ENCODE measurements around the gene MFNG.

DNA sequence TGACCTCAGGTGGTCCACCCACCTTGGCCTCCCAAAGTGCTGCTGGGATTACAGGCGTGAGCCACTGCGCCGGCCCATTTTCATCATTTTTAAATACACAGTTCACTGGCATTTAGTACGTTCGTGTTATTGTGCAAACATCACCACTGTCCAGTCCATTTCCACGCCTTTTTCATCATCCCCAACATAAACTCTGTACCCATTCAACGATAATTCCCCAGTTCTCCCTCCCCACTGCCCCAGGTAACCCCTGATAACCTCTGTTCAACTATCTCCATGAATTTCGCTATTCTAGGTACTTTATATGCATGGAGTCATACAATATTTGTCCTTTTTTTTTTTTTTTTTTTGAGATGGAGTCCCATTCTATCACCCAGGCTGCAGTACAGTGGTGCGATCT lies 40.7 kb downstream of the MFNG start:
- TF ChIP-seq POLR2A (IDR thresholded peaks at IDR 0.05) (no peak), POLR2AphosphoS5 (IDR thresholded peaks at IDR 0.05) (no peak)
- TF ChIP-seq, protein P1, sequence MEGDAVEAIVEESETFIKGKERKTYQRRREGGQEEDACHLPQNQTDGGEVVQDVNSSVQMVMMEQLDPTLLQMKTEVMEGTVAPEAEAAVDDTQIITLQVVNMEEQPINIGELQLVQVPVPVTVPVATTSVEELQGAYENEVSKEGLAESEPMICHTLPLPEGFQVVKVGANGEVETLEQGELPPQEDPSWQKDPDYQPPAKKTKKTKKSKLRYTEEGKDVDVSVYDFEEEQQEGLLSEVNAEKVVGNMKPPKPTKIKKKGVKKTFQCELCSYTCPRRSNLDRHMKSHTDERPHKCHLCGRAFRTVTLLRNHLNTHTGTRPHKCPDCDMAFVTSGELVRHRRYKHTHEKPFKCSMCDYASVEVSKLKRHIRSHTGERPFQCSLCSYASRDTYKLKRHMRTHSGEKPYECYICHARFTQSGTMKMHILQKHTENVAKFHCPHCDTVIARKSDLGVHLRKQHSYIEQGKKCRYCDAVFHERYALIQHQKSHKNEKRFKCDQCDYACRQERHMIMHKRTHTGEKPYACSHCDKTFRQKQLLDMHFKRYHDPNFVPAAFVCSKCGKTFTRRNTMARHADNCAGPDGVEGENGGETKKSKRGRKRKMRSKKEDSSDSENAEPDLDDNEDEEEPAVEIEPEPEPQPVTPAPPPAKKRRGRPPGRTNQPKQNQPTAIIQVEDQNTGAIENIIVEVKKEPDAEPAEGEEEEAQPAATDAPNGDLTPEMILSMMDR (IDR thresholded peaks at IDR 0.05): no peak
